MM.1S (cell line): Measurements from ENCODE around the gene TMEM33.

Experiments used
- CTCF ChIP-seq: fragments of 300-600 bp; sonication (generic); IDR thresholded peaks from 2 replicates; pipeline ENCODE4 v1.5.1; 2016; ENCODE audit warnings: antibody characterized with exemption, low read length, mixed read lengths
- EZH2 ChIP-seq: fragments of 300-600 bp; sonication (generic); optimal IDR thresholded peaks from 2 replicates; pipeline ENCODE3; 2017; ENCODE audit warnings: low read depth, mild to moderate bottlenecking, antibody characterized with exemption, low read length, mixed read lengths
- EZH2phosphoT487 ChIP-seq: fragments of 300-600 bp; sonication (generic); IDR thresholded peaks from 2 replicates; pipeline ENCODE4 v1.6.1; 2018; ENCODE audit warnings: antibody characterized with exemption, low read length

GRCh38 chr4:42008011-42008786 is 73.0 kb downstream of the TMEM33 start:
- no peak for TF ChIP-seq CTCF
- TF ChIP-seq EZH2phosphoT487: no peak
- no peak for TF ChIP-seq EZH2
